ENCODE measurements around the gene KSR2.
A peak's percentile ranks its signal among the peaks of the same experiment; 100 is the strongest.

The KSR2 gene

DNA sequence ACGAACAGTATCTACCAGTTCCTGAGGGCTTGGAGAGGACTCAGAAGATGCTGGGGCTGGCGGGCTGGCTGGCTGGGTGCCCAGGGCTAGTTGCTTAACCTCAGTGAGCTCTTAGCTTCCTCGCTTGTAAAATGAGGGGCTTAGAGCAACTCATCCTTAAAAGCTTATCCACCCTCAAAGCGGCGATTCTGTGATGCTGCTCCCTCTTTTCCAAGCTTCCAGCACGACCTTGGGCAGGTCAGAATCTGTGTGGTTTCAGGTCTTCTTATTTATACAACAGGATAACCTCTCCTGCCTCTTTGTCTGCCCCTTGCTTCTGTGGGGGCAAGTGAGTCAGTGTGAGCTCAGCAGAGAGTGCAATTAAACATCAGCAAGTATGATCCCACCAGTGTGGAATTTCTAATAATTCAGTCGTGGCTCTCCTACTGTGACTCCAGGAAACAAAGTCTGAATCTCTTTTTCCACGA lies 281.8 kb downstream of the KSR2 start (continued):
- TF ChIP-seq, protein P1, sequence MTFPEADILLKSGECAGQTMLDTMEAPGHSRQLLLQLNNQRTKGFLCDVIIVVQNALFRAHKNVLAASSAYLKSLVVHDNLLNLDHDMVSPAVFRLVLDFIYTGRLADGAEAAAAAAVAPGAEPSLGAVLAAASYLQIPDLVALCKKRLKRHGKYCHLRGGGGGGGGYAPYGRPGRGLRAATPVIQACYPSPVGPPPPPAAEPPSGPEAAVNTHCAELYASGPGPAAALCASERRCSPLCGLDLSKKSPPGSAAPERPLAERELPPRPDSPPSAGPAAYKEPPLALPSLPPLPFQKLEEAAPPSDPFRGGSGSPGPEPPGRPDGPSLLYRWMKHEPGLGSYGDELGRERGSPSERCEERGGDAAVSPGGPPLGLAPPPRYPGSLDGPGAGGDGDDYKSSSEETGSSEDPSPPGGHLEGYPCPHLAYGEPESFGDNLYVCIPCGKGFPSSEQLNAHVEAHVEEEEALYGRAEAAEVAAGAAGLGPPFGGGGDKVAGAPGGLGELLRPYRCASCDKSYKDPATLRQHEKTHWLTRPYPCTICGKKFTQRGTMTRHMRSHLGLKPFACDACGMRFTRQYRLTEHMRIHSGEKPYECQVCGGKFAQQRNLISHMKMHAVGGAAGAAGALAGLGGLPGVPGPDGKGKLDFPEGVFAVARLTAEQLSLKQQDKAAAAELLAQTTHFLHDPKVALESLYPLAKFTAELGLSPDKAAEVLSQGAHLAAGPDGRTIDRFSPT (tag by site-specific recombination; IDR thresholded peaks at IDR 0.05), result peak; percentile 81
- TF ChIP-seq ZNF433 (tag by site-specific recombination; IDR thresholded peaks at IDR 0.05; ENCODE audit: low read depth) (no peak), ZNF610 (tag by site-specific recombination; IDR thresholded peaks at IDR 0.05; ENCODE audit: borderline replicate concordance) (no peak), ZNF777 (tag by site-specific recombination; IDR thresholded peaks at IDR 0.05; ENCODE audit: borderline replicate concordance) (no peak), HOXC10 (CRISPR knock-in tag; IDR thresholded peaks at IDR 0.05) (no peak), ZNF311 (tag by site-specific recombination; IDR thresholded peaks at IDR 0.05; ENCODE audit: borderline replicate concordance) (no peak), ZNF394 (tag by site-specific recombination; IDR thresholded peaks at IDR 0.05; ENCODE audit: borderline replicate concordance) (peak; percentile 71), KLF9 (tag by site-specific recombination; IDR thresholded peaks at IDR 0.05; ENCODE audit: low read depth) (no peak), ZIC2 (tag by site-specific recombination; IDR thresholded peaks at IDR 0.05) (peak; percentile 40), ZNF660 (tag by site-specific recombination; IDR thresholded peaks at IDR 0.05) (peak; percentile 75; the same call in 1 of the 2 replicates), OVOL3 (tag by site-specific recombination; IDR thresholded peaks at IDR 0.05) (no peak), GLIS2 (tag by site-specific recombination; IDR thresholded peaks at IDR 0.05) (0 out of 2 replicates have a peak, but pooled peaks have one; percentile 31), ZNF629 (tag by site-specific recombination; IDR thresholded peaks at IDR 0.05) (peak; percentile 79), ZNF2 (tag by site-specific recombination; IDR thresholded peaks at IDR 0.05) (no peak), PRDM1 (tag by site-specific recombination; IDR thresholded peaks at IDR 0.05) (0 out of 2 replicates have a peak, but pooled peaks have one; percentile 5), ZNF214 (tag by site-specific recombination; IDR thresholded peaks at IDR 0.05; ENCODE audit: borderline replicate concordance) (no peak)
- TF ChIP-seq, protein P2, sequence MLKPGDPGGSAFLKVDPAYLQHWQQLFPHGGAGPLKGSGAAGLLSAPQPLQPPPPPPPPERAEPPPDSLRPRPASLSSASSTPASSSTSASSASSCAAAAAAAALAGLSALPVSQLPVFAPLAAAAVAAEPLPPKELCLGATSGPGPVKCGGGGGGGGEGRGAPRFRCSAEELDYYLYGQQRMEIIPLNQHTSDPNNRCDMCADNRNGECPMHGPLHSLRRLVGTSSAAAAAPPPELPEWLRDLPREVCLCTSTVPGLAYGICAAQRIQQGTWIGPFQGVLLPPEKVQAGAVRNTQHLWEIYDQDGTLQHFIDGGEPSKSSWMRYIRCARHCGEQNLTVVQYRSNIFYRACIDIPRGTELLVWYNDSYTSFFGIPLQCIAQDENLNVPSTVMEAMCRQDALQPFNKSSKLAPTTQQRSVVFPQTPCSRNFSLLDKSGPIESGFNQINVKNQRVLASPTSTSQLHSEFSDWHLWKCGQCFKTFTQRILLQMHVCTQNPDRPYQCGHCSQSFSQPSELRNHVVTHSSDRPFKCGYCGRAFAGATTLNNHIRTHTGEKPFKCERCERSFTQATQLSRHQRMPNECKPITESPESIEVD (tag by site-specific recombination; IDR thresholded peaks at IDR 0.05), result no peak; the same call in 1 of the 2 replicates
- TF ChIP-seq, protein P3, sequence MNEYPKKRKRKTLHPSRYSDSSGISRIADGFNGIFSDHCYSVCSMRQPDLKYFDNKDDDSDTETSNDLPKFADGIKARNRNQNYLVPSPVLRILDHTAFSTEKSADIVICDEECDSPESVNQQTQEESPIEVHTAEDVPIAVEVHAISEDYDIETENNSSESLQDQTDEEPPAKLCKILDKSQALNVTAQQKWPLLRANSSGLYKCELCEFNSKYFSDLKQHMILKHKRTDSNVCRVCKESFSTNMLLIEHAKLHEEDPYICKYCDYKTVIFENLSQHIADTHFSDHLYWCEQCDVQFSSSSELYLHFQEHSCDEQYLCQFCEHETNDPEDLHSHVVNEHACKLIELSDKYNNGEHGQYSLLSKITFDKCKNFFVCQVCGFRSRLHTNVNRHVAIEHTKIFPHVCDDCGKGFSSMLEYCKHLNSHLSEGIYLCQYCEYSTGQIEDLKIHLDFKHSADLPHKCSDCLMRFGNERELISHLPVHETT (tag by site-specific recombination; IDR thresholded peaks at IDR 0.05), result peak; percentile 74

DNA sequence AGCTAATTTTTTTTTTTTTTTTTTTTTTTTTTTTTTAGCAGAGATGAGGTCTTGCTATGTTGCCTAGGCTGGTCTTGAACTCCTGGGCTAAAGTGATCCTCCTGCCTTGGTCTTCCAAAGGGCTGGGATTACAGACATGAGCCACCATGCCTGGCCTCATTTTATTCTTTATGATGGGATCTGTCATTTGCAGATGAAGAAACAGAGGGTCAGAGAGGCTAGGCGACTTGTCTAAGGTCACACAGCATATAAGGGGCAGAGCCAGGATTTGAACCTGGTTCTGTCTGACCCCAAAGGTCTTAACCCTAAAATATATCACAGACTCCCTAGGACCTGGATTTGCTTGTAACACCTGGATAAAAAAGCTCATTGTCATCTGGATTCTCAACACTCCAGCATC lies 282.6 kb downstream of the KSR2 start:
- ChIA-PET CTCF (interaction anchor here (0.6 to 3.0 kb wide), 5 partner anchors 16 to 319 kb away, joined by 4 to 15 read pairs (median 5); no protein-coding TSS in a partner anchor), POLR2A (interaction anchor here (0.7 kb wide), 1 partner anchor 14 kb away, joined by 3 read pairs; no protein-coding TSS in a partner anchor)
- H3K4me1 ChIP-seq (ENCODE audit: control insufficient read depth, insufficient read depth, low read length), result peaks cover 16% of the 10 kb centered on the region

More for the DNA sequence above, 282.6 kb downstream of the KSR2 start:
- Histone ChIP-seq H3K27ac (ENCODE audit: extremely low read depth, low read depth, low read length) (no peak overlapping the region), H3K9me3 (ENCODE audit: control insufficient read depth, insufficient read depth, low read depth, low read length) (no peaks in the 10 kb centered on the region), H3K4me3 (ENCODE audit: low read depth, low read length) (no peak overlapping the region), H3K36me3 (ENCODE audit: control insufficient read depth in 2 of 2, insufficient read depth in 1 of 2, low read length in 2 of 2) (no peaks in the 10 kb centered on the region)
- TF ChIP-seq ZNF626 (tag by site-specific recombination; IDR thresholded peaks at IDR 0.05) (no peak), ZNF768 (tag by site-specific recombination; IDR thresholded peaks at IDR 0.05) (peak; percentile 72; the same call in 1 of the 2 replicates)

Measured in HEK293 (cell line).